GM23248 (cell line): ENCODE data around the gene CLEC16A.

Experiments used
- EZH2 ChIP-seq: fragments of 200-600 bp; sonication (generic); IDR thresholded peaks from 2 replicates; pipeline ENCODE4 v1.6.1; 2018; ENCODE audit warnings: antibody characterized with exemption, mild to moderate bottlenecking; ENCODE audit not compliant: insufficient read depth, poor library complexity, severe bottlenecking
- EZH2phosphoT487 ChIP-seq: fragments of 200-600 bp; sonication (generic); IDR thresholded peaks from 2 replicates; pipeline ENCODE4 v1.6.1; 2018; ENCODE audit warnings: antibody characterized with exemption, moderate library complexity, mild to moderate bottlenecking, low read depth; ENCODE audit not compliant: insufficient read depth

- TF ChIP-seq EZH2, result no peak
- no peak for TF ChIP-seq EZH2phosphoT487
Measured at GRCh38 chr16:11098601-11099390, 154.4 kb downstream of the CLEC16A start.
